Measurements from ENCODE around the gene GHRH.

Gene GHRH

DNA sequence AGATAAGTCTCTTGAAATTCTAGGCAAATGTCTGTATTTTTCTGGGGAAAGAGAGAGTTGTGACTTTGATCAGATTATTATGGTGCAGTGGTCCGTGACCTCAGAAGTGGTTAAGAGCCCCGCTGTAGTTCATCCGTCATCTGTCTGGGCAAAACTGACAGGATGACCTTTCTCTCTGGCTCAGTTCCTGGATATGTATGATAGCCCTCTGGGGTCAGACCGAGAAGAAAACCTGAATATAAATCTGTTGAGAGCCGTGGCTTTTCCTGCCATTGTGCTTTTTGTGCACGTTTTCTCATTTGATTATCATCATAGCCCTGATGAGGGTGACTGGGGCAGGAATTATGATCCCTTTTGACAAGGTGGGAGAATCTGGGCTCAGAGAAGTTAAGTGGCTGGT lies 26.5 kb downstream of the GHRH start:
- DNase-seq = no peak

DNA sequence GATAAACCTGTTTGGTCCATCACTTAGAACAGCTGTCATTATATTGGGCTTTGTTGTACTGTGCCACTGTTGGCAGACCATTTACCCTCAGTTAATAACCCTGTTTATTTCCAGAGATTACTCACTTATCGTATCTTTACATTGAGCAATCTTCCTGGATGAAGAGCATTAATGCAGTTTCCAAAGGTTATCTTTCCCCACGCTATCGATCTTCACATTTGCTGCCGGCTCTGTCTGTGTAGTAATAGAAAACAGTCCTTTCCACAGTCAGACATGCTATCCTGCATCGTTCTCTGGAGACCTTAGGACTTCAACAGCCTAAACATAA lies 27.4 kb downstream of the GHRH start:
- no peak for DNase-seq

DNA sequence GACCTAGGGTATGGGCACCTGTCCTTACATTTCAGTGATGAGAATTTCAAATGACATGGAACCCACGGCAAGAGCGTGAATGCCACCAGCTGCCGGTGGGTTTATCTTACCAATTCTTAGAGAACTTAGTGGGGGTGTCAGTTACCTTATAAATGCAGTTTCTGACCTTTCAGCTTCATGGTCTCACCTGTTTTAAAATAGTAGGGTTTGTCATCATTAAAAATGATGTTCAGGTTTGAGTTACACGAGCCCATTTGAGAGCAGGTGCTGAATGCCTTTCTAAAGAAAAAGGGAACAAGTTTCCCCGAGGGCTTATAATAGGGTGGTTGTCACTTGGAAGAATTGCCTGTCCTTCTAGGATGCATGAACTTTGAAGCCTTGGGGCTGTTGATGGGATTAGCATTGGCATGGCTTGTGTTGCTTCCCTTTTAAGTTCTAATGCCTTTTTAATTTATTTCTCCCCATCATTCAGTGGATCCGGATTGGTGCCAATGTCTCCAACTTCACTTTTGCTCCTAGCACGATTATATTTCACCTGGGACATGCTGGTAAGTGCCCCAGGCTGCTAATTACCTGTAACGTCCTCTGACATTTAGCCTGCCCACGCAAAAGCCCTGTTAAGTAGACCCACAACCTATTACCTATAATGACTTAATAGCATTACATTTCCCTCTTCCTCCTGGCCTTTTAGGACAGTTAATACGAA lies 27.9 kb downstream of the GHRH start:
- no peak for DNase-seq

- no peak for DNase-seq
Measured at GRCh38 chr20:37231947-37232630, 29.5 kb downstream of the GHRH start.

DNA sequence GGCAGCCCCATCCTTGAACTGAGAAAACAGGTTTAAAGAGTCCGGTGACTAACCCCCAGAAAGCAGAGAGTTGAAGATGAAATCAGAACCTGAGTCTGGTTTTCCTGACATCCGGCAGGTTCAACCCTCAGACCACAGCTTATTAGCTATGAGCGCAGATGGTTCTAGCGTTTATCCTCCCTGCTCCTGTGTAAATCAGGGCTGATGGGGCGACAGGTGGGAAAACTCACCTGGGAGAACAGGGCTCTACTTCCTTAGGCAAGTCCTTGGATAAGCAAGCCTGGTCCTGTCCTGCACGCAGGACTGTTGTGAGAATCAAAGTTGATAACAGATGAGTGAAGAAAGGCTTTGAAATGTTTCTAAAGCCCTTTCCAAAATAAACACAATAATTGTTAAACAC lies 31.4 kb downstream of the GHRH start:
- DNase-seq = no peak

GRCh38 chr20:37229357-37229756 lies 32.3 kb downstream of the GHRH start:
- DNase-seq = no peak

GRCh38 chr20:37228656-37229055 lies 33.0 kb downstream of the GHRH start:
- no peak for DNase-seq

GRCh38 chr20:37228082-37228481 lies 33.5 kb downstream of the GHRH start:
- no peak for DNase-seq

DNA sequence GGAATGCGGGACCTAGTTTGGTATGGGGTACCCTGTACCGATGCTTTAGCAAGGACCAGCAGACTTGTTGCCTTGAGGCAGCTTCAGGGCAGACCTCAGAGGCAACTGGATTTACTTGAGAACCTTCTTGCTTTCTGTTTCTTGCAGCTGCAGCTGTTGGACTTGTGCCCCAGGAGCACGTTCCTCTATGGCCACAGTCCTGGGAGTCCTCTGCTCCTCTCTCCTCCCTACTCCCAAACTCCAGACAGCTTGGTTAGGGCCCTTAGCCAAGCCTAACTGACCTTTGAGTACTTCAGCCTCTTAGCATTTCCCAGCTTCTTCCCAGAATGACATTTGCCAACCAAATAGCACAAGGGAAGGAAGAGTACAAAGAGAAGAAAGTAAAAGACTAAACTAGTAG lies 34.7 kb downstream of the GHRH start:
- DNase-seq = no peak

DNA sequence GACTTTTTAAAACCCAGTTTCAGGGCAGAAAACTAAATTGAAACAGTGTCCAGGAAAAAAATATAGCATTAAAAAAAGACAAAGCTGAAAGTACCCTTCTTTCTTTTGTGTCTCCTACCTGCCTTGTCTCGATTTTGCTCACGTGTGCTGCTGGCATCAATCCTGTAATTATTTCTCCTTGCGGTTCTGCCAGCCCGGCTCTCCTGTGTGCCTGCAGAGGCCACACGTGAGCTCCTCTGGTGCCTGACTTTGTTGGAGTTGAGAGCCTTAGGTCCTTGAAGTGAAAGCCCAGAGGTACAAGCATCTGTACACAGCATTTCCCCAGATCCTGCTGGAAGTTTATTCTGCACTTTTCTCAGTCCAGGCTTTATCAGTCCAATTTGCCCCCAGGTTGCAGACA lies 36.5 kb downstream of the GHRH start:
- no peak for DNase-seq

GRCh38 chr20:37223053-37223452 lies 38.6 kb downstream of the GHRH start:
- DNase-seq = no peak

DNA sequence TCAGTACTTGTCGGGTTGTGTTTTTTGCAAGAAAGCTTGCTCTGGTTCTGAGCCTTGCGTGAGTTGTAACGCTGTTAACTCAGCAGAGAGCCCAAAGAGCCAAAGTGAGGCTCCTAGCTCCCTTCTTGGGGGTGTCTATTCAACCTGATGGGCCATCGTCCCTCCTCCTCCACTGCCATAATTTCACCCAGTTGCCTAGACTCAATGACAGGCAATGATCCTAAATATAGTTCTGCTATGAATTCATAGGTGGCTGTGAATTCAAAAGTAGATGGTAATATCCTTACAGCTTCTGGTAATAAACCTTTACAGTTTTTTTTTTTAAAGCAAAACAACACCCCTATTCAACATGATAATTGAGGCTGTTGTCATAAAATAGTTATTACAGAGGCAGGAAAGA lies 39.5 kb downstream of the GHRH start:
- DNase-seq = no peak

- no peak for DNase-seq
Measured at GRCh38 chr20:37220731-37221130, 40.9 kb downstream of the GHRH start.

GRCh38 chr20:37219751-37220668 lies 41.6 kb downstream of the GHRH start:
- DNase-seq = no peak

GRCh38 chr20:37218976-37219375 lies 42.6 kb downstream of the GHRH start:
- no peak for DNase-seq

- DNase-seq = no peak
Measured at GRCh38 chr20:37218441-37218840, 43.2 kb downstream of the GHRH start.

DNA sequence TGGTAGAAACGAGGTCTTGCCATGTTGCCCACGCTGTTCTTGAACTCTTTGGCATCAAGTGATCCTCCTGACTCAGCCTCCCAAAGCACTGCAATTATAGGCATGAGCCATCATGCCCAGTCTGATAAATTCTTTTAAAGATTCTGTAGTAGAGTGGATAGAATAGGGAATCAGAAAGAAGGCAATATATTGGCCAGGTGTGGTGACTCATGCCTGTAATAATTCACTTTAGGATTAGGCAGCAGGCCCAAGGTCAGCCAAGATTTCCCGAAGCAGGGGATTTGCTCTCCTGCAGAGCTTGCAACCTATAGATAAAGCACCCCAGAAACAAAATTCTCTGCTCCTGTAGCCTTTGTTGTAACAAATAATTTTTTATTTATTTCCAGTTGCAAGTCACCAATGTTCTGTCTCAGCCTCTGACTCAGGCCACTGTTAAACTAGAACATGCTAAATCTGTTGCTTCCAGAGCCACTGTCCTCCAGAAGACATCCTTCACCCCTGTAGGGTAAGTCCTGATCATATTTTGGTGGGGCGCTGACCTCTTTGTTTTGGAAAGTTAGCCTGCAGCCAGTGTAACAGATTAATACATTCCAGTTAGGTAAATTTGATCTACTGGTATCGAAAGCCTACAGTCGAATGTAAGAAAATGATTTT lies 51.8 kb downstream of the GHRH start:
- DNase-seq = no peak

- no peak for DNase-seq
Measured at GRCh38 chr20:37209193-37209592, 52.4 kb downstream of the GHRH start.

DNA sequence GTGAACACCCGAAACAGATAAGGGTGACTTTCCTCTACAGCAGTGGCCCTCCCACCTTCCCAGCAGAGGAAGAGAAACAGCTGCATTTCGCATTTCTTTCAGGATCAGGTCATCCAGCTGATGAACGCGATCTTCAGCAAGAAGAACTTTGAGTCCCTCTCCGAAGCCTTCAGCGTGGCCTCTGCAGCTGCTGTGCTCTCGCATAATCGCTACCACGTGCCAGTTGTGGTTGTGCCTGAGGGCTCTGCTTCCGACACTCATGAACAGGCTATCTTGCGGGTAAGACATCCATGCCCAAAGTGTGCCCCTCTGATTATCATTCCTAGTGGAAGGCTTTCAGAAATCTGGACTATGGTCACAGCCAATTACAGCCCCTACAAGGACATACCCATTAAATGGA lies 54.4 kb downstream of the GHRH start:
- no peak for DNase-seq

DNA sequence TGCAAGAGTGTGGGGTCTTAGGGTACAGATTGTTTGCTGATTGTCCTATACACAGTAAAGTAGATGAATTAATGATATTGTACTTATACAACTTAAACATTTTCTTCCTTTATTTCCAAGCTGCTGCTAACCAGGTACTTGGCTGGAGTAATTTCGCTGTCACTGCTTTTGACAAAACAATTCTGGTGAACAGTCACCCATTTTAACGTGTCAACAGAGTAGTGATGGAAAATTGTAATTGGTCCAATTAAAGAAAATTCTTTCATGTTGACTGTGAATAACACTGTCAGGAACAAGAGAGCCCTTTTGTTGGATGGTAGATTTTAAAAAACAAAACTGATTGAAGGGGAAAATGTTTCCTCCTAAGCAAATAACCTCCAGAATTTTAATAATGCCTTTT lies 55.8 kb downstream of the GHRH start:
- DNase-seq = no peak

DNA sequence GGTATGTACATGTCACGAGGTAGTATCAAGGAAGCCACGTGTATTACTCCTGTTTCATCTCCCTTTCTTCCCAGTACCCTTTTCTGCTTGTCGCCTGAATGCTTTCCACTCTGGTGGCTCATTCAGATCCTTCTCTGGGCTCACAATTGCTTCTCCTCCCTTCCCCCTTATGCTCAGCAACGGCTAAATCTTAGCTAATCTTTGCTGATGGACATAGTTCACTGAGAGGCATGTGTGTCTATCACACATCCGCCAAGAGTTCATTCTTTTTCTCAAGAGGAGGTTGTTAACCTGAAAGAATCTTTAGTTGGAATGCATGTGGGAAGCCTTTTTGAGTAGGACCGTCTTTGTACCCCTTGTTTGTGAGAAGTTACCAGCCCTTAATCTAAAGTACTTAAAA lies 56.5 kb downstream of the GHRH start:
- no peak for DNase-seq

GRCh38 chr20:37204056-37204455 lies 57.6 kb downstream of the GHRH start:
- DNase-seq = no peak

DNA sequence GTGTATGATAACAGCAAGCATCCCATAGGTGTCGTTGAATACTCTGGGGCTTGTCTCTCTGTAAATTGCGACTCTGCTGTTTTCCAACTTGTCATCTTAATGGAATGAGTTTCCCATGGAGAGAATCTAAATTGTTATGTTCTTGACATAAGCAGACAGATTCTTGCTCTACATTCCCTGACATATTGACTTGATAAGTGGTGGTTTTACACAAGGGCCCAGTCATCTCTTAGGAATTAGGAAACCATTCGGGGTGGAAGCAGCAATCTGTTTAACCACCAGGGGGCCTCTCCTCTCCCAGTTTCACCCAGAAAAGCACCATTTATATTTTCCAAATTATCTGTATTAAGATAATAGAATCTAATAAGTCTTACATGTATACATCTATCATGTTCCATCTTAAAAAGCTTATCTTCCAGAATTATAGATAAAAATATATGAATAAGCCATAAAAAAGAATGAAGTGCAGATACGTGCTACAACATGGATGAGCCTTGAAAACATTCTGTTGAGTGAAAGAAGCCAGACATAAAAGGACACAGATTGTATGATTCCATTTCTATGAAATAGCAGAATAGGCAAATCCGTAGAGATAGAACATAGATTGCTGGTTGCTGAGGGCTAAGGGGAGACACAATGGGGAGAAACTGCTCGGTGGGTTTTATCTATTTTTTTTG lies 59.2 kb downstream of the GHRH start:
- no peak for DNase-seq
